Stimulated activated CD8-positive, alpha-beta memory T cell treated with anti-CD3 and anti-CD28 coated beads, Interleukin-7, amount 100 ng/mL, for 1 hour (primary cell): Measurements from ENCODE around the gene TPO.

Experiments used
- DNase-seq, 2 donors: peaks; one replicate each; pipeline ENCODE4 v3.0.0-alpha.2; 2020; ENCODE audit warnings: low read depth in 2 of 2

Gene TPO

GRCh38 chr2:1584051-1584531, 170.8 kb downstream of the TPO start:
- no peak for DNase-seq

GRCh38 chr2:1584691-1585485, 171.6 kb downstream of the TPO start:
- no peak for DNase-seq

- no peak for DNase-seq
Measured at GRCh38 chr2:1585635-1586034, 172.4 kb downstream of the TPO start.

GRCh38 chr2:1586251-1586922, 173.1 kb downstream of the TPO start:
- no peak for DNase-seq

GRCh38 chr2:1586923-1587840, 173.9 kb downstream of the TPO start:
- no peak for DNase-seq

GRCh38 chr2:1588051-1588977, 175.1 kb downstream of the TPO start:
- DNase-seq = no peak

GRCh38 chr2:1588978-1589621, 175.8 kb downstream of the TPO start:
- no peak for DNase-seq

- DNase-seq = no peak
Measured at GRCh38 chr2:1590596-1591460, 177.6 kb downstream of the TPO start.

GRCh38 chr2:1591461-1591770, 178.2 kb downstream of the TPO start:
- DNase-seq = no peak
